Left ventricle myocardium inferior (tissue), 1 donor: ENCODE results near the gene RBM6. TPM values are rescaled to one million over a fixed set of nuclear protein-coding genes. Genes with fewer than 3 reads are reported as not detected.

Experiments
- DNase-seq: peaks from one replicate; pipeline ENCODE4 v3.0.0-alpha.2; 2020
- H3K27ac ChIP-seq: fragments of 200-600 bp; replicated peaks from 2 replicates; pipeline ENCODE4 v1.8.0; 2021
- H3K27me3 ChIP-seq: fragments of 200-600 bp; 2 replicates; pipeline ENCODE4 v1.8.0; 2021; ENCODE audit warnings: low read depth
- H3K36me3 ChIP-seq: fragments of 200-600 bp; 2 replicates; pipeline ENCODE4 v1.8.0; 2021
- H3K4me1 ChIP-seq: fragments of 200-600 bp; 2 replicates; pipeline ENCODE4 v1.8.0; 2021
- H3K4me3 ChIP-seq: fragments of 200-600 bp; 2 replicates; pipeline ENCODE4 v1.8.0; 2021; ENCODE audit warnings: mild to moderate bottlenecking, moderate library complexity
- H3K9me3 ChIP-seq: fragments of 200-600 bp; replicated peaks from 2 replicates; pipeline ENCODE4 v1.8.0; 2021
- intact Hi-C: fragments of 100-400 bp; cut with micrococcal nuclease; formaldehyde crosslinking; loops from one replicate; pipeline ENCODE4 v1.11.0; 2022
- total RNA-seq: library from RNA; stranded (reverse); fragmentation: NEBNext Ultra II Directional; extraction: Animal tissue kit (Norgen Biotek cat#: 25700); gene quantifications from one replicate; pipeline ENCODE4 v1.2.1, GENCODE V29; 2021
- TF ChIP-seq, protein P1 (sequence below): fragments of 200-600 bp; IDR thresholded peaks from 2 replicates; pipeline ENCODE4 v1.8.0; 2021; ENCODE audit warnings: antibody characterized with exemption, mild to moderate bottlenecking, borderline replicate concordance
- donor health status: DM: no; HTN: yes; CAD: no; lungs with severe emphysema.

RBM6 gene
- total RNA-seq, 1 donor from 2014 or later: 40.4 TPM

DNA sequence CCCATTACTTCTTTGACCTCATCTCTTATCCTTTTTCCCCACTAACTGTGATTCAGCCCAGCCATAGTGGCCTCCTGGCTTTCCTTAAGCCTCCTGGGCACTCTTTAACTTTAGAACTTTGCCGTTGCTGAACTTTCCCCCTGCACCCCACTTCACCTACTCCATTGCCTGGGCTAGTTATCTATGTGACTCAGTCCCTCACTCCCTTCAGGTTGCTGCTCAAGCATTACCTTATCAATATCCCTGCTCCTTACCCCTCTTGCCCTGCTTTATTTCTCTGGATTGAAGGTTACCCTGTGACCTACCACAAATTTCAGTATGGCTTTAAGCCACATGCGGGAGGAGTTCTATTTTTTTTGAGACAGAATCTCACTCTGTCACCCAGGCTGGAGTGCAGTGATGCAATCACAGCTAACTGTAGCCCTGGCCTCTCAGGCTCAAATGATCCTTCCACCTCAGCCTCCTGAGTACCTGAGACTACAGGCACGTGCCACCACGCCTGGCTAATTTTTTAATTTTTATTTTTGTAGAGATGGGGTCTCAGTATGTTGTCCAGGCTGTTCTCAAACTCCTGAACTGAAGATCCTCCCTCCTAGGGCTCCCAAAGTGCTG lies 13.7 kb upstream of the RBM6 start:
- no peaks in the 10 kb centered on the region for H3K9me3 ChIP-seq
- no peaks in the 10 kb centered on the region for H3K27me3 ChIP-seq
- DNase-seq: no peak
- peaks cover 5% of the 10 kb centered on the region for H3K36me3 ChIP-seq
- TF ChIP-seq, protein P1, sequence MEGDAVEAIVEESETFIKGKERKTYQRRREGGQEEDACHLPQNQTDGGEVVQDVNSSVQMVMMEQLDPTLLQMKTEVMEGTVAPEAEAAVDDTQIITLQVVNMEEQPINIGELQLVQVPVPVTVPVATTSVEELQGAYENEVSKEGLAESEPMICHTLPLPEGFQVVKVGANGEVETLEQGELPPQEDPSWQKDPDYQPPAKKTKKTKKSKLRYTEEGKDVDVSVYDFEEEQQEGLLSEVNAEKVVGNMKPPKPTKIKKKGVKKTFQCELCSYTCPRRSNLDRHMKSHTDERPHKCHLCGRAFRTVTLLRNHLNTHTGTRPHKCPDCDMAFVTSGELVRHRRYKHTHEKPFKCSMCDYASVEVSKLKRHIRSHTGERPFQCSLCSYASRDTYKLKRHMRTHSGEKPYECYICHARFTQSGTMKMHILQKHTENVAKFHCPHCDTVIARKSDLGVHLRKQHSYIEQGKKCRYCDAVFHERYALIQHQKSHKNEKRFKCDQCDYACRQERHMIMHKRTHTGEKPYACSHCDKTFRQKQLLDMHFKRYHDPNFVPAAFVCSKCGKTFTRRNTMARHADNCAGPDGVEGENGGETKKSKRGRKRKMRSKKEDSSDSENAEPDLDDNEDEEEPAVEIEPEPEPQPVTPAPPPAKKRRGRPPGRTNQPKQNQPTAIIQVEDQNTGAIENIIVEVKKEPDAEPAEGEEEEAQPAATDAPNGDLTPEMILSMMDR: no peak
- H3K4me3 ChIP-seq: no peak overlapping the region
- no peak overlapping the region for H3K27ac ChIP-seq
- intact Hi-C loops: no loop called here
- H3K4me1 ChIP-seq: peaks cover 31% of the 10 kb centered on the region

GRCh38 chr3:49927798-49928197 lies 12.2 kb upstream of the RBM6 start:
- Histone ChIP-seq H3K27me3 (no peaks in the 10 kb centered on the region), H3K27ac (no peak overlapping the region), H3K36me3 (peaks cover 2% of the 10 kb centered on the region), H3K9me3 (no peaks in the 10 kb centered on the region), H3K4me3 (no peak overlapping the region), H3K4me1 (peaks cover 35% of the 10 kb centered on the region)
- TF ChIP-seq, protein P1: no peak
- no peak for DNase-seq
- intact Hi-C loops: no loop called here

DNA sequence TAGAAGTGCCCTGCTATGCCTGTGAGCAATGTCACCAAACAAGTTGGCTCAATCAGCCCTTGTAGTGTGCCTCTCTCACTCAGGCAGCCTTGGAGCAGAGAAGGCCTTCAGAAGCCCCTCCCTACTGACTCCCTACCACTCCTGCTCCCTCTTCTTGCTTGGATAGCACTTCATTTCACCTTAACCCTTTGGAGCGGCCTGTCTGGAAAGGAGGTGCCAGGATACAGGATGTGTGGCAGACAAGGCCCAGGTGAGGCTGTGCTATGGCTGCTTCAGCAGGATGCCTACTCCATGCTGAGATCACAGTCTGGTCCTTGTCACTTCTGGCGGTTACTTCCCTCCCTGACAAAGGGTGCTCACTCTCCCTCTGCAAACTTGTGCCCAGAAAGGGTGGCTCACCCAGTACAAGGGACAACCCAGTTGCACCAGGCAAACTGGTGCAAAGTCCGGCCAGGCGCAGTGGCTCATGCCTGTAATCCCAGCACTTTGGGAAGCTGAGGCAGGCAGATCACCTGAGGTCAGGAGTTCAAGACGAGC lies 11.4 kb upstream of the RBM6 start:
- H3K36me3 ChIP-seq: no peaks in the 10 kb centered on the region
- TF ChIP-seq, protein P1: no peak
- peak overlapping the region; percentile 88 for H3K4me3 ChIP-seq
- DNase-seq: no peak
- H3K4me1 ChIP-seq: peaks cover 35% of the 10 kb centered on the region
- no peaks in the 10 kb centered on the region for H3K9me3 ChIP-seq
- intact Hi-C loops: no loop called here
- no peak overlapping the region for H3K27ac ChIP-seq
- no peaks in the 10 kb centered on the region for H3K27me3 ChIP-seq

DNA sequence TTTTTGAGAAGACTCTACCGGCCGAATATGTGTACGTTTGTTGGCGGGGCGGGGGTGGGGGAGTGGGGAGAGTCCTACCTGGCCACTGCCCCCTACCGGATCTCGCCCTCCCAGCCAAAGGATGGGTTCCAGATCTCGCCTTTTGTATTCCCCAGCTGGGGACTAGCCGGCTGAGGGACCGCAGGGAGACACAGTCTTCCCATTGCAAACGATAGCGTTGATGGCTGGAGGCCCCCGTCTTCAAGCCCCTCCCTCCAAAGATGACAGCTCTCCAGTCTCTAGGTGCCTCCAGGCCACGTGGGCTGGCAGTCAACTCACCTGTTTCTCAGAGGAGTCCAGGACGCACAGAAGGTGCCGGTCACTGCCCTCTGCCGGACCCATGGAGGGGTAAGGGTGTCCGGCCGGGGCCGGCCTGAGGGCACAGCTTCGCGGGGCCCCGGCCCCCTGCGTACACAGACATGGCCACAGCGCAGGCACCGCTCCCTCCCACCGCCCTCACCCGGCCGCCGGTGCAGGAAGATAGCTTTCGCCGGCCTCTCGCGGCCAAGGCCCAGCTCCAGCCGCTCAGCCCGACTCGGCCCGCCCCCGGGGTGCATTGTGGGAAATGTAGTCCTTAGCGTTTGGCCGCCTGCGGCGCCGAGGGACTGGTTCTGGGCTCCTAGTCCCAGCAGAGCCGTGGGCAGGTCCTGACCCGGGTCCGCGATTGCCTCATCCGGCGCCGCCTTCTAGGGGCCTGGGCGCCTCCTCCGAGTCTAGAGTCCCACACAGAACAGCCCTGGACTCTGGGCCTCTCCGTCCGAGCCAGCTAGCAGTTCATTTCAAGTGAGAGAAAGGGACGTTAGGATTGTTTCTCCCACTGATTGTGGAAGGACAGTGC lies 10.4 kb upstream of the RBM6 start, which contains the start of gene MON1A:
MON1A (minus strand) TSS at position 521 of the 877 bp plus-strand sequence. CDS start 16,465 bp downstream, outside the sequence.
- TF ChIP-seq, protein P1: peak; percentile 46
- Histone ChIP-seq H3K27me3 (no peaks in the 10 kb centered on the region), H3K36me3 (no peaks in the 10 kb centered on the region), H3K27ac (peak within 1 kb of the TSS; percentile 91), H3K9me3 (no peaks in the 10 kb centered on the region), H3K4me3 (peak within 1 kb of the TSS; percentile 88), H3K4me1 (peaks cover 35% of the 10 kb centered on the region)
- intact Hi-C loops: no loop called here
- peak; percentile 98 for DNase-seq

DNA sequence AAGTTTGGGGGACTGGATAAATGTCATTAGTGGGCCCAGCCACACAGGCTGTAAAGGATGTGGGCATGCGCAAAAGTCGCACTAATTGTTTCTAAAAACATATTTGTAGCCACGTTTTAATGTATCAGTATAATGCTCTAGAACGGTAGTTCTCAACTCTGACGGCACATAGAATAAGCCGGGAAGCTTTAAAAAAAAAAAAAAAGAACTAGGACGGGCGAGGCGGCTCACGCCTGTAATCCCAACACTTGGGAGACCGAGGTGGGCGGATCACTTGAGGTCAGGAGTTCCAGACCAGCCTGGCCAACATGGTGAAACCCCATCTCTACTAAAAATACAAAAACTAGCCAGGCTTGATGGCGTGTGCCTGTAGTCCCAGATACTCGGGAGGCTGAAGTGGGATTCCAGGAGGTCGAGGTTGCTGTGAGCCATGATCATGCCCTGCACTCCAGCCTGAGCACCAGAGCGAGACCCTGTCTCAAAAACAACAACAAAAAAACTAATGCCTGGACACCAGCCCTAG lies 9.7 kb upstream of the RBM6 start:
- no peaks in the 10 kb centered on the region for H3K36me3 ChIP-seq
- H3K27me3 ChIP-seq: no peaks in the 10 kb centered on the region
- H3K9me3 ChIP-seq: no peaks in the 10 kb centered on the region
- H3K4me3 ChIP-seq: peak overlapping the region; percentile 88
- intact Hi-C loops: no loop called here
- DNase-seq: no peak
- TF ChIP-seq, protein P1: no peak
- H3K27ac ChIP-seq: peak overlapping the region; percentile 91
- H3K4me1 ChIP-seq: peaks cover 35% of the 10 kb centered on the region
